ENCODE data around the gene FAM187B. TPM values are rescaled to one million over a fixed set of nuclear protein-coding genes. Genes with fewer than 3 reads are reported as not detected.
A peak's percentile ranks its signal among the peaks of the same experiment; 100 is the strongest.

The FAM187B gene
- total and polyA plus RNA-seq, 3 donors from 2014 or later = 18.4 to 105 (median 79.2) TPM

- H3K27me3 ChIP-seq = no peaks in the 10 kb centered on the region
- no peak overlapping the region for H3K4me3 ChIP-seq
- peaks cover 22% of the 10 kb centered on the region for H3K4me1 ChIP-seq
- no peak for DNase-seq
- H3K9me3 ChIP-seq = no peaks in the 10 kb centered on the region
- no peak overlapping the region for H3K27ac ChIP-seq
- WGBS, 2 donors = 85 to 90% methylated on average over 8 of the region's 8 CpGs
- intact Hi-C loops (cut with DNase I; ENCODE audit: low total_unique reads) = no loop called here
- TF ChIP-seq POLR2A (IDR thresholded peaks at IDR 0.05) = no peak
- TF ChIP-seq, protein P1, sequence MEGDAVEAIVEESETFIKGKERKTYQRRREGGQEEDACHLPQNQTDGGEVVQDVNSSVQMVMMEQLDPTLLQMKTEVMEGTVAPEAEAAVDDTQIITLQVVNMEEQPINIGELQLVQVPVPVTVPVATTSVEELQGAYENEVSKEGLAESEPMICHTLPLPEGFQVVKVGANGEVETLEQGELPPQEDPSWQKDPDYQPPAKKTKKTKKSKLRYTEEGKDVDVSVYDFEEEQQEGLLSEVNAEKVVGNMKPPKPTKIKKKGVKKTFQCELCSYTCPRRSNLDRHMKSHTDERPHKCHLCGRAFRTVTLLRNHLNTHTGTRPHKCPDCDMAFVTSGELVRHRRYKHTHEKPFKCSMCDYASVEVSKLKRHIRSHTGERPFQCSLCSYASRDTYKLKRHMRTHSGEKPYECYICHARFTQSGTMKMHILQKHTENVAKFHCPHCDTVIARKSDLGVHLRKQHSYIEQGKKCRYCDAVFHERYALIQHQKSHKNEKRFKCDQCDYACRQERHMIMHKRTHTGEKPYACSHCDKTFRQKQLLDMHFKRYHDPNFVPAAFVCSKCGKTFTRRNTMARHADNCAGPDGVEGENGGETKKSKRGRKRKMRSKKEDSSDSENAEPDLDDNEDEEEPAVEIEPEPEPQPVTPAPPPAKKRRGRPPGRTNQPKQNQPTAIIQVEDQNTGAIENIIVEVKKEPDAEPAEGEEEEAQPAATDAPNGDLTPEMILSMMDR (IDR thresholded peaks at IDR 0.05) = no peak
- no peaks in the 10 kb centered on the region for H3K36me3 ChIP-seq (ENCODE audit: low read depth, missing control alignments)
Observed at GRCh38 chr19:35216016-35216832, 12.3 kb downstream of the FAM187B start.

DNA sequence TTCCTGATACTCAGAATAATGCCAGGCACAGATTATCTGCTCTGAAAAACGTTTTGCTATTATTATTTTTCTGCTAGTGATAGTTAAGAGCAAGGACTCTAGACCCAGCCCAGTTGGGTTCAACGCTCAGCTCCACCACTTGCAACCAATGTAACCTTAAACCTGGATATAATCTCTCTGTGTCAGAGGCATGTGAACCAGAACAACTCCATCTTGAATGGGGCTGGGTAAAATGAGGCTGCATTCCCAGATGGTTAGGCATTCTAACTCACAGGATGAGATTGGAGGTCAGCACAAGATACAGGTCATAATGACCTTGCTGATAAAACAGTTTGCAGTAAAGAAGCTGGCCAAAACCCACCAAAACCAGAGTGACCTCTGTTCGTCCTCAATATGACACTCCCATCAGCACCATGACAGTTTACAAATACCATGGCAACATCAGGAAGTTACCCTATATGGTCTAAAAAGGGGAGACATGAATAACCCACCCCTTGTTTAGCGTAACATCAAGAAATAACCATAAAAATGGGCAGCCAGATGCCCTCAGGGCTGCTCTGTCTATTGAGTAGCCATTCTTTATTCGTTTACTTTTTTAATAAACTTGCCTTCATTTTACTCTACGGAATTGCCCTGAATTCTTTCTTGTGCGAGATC, 13.6 kb downstream of the FAM187B start:
- Histone ChIP-seq H3K27ac (no peak overlapping the region), H3K4me1 (peaks cover 15% of the 10 kb centered on the region), H3K9me3 (no peaks in the 10 kb centered on the region), H3K4me3 (no peak overlapping the region), H3K27me3 (no peaks in the 10 kb centered on the region), H3K36me3 (ENCODE audit: low read depth, missing control alignments) (no peaks in the 10 kb centered on the region)
- no peak for TF ChIP-seq POLR2A (IDR thresholded peaks at IDR 0.05)
- TF ChIP-seq, protein P1 (IDR thresholded peaks at IDR 0.05) = no peak
- no peak for DNase-seq
- 74 to 75% methylated on average over 7 of the region's 7 CpGs for WGBS, 2 donors
- intact Hi-C loops (cut with DNase I; ENCODE audit: low total_unique reads) = no loop called here

- Histone ChIP-seq H3K27ac (peak overlapping the region; percentile 63 to 73), H3K4me3 (no peak overlapping the region), H3K4me1 (peaks cover 15% of the 10 kb centered on the region), H3K36me3 (ENCODE audit: low read depth, missing control alignments) (no peaks in the 10 kb centered on the region), H3K27me3 (no peaks in the 10 kb centered on the region), H3K9me3 (no peaks in the 10 kb centered on the region)
- intact Hi-C loops (cut with DNase I; ENCODE audit: low total_unique reads) = no loop called here
- TF ChIP-seq, protein P1 (IDR thresholded peaks at IDR 0.05) = no peak
- TF ChIP-seq POLR2A (IDR thresholded peaks at IDR 0.05) = no peak
- peak; percentile 89 for DNase-seq
- 36 to 44% methylated on average over 17 to 21 of the region's 21 CpGs for WGBS, 2 donors
Observed at GRCh38 chr19:35213663-35214632, 14.6 kb downstream of the FAM187B start.

- Histone ChIP-seq H3K9me3 (no peaks in the 10 kb centered on the region), H3K27ac (peak overlapping the region in 1 of 2 donors; percentile 63), H3K4me1 (peaks cover 15% of the 10 kb centered on the region), H3K4me3 (no peak overlapping the region), H3K27me3 (no peaks in the 10 kb centered on the region), H3K36me3 (ENCODE audit: low read depth, missing control alignments) (no peaks in the 10 kb centered on the region)
- intact Hi-C loops (cut with DNase I; ENCODE audit: low total_unique reads) = no loop called here
- WGBS, 2 donors = 68 to 75% methylated on average over 7 of the region's 7 CpGs
- no peak for TF ChIP-seq POLR2A (IDR thresholded peaks at IDR 0.05)
- TF ChIP-seq, protein P1 (IDR thresholded peaks at IDR 0.05) = no peak
- no peak for DNase-seq
Observed at GRCh38 chr19:35212241-35212640, 16.3 kb downstream of the FAM187B start.
